ENCODE data around the gene KLF16.
A peak's percentile ranks its signal among the peaks of the same experiment; 100 is the strongest.
"Not testable (repeated sequence)": the region's sequence is repeated elsewhere in the genome, so short reads cannot be mapped to it uniquely, and the experiment has no call there.

Gene KLF16

DNA sequence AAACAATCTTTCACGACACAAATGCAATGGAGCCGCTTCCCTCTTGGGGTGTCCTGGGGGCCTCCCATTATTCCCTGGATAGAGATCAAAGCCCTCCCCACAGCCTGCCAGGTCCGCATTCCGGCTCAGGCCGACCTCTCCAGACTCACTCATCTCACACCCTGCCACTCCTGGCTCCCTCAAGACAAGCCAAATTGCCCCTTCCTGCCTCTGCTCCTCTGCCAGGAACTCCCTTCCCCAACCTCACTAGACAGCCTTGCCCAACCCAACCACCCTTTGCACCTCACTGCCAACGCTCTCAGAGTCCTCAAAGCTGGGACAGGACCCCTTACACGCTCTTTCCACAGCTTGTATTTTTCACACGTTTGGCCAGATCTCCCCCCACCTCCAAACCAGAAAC lies 20.4 kb upstream of the KLF16 start:
- DNase-seq: no peak

DNA sequence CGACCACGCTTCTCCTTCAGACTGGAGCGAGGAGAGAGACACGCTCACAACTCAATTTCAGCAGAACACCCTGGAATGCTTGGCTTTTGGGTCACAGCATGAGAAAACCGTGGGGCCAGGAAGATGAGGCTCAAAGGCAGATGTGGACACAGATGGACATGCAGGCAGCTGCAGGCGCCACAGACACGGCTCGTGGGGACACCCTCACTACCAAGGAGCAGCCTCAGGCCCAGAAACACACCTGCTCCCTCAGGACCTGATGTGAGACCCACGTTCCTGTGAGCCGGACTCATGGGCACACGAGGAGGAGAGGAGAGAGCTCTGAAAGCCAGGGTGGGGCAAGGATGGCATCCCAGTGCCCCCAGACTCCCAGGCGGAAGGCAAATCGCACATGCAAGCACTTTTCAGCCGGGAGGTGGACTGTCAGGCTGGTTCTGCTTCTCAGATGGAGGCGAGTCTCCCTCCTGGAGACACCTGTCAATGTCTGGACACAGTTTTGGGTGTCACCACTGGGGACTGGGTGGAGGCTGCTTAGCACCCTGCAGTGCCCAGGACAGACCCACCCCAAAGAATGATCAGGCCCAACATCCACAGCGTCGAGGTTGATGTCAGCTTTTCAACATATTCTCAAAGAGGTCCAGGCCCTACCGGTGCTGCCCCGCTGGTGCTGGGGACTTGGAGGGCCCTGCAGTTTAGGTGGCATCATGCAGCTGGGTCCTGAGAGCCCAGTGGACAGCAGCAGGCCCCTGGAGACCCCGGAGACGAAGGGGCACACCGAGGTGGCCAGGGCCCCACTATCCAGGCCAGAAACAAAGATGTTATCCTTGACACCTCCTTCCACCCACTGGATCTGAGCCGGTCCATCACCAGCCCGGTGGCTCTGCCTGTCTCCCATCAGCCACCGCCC lies 19.7 kb upstream of the KLF16 start:
- DNase-seq: no peak

DNA sequence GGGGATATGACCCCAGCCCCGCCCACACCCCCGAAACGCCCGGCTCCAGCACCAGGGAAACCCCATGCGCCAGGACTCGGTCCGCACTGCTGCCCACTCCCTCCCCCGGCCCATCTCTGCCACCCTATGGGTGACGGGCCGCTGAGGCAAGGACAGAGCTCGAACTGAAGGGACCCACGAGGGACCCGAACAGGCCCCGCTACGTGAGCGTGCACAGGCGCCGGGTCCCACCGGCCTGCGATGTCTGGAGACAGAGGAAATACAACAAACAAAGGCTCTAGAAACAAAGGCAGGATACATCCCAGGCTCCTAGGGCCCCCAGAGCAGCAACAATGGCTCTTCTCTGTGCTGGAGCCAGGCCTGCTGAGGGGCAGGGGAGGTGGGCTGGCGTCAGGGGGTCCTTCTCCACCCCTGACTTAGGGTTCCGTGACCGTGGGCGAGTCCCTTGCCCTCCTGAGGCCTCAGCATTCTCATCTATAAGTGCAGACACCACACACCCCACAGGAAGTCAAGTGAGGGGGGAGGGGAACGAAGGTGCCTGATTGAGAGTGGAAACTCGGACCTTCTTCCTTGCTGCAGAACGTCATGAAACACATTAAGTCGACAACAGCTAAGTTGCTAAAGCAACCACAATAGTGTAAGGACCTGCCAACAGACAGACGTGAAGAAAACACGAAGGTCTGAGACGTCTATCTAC lies 18.9 kb upstream of the KLF16 start:
- no peak for DNase-seq

DNA sequence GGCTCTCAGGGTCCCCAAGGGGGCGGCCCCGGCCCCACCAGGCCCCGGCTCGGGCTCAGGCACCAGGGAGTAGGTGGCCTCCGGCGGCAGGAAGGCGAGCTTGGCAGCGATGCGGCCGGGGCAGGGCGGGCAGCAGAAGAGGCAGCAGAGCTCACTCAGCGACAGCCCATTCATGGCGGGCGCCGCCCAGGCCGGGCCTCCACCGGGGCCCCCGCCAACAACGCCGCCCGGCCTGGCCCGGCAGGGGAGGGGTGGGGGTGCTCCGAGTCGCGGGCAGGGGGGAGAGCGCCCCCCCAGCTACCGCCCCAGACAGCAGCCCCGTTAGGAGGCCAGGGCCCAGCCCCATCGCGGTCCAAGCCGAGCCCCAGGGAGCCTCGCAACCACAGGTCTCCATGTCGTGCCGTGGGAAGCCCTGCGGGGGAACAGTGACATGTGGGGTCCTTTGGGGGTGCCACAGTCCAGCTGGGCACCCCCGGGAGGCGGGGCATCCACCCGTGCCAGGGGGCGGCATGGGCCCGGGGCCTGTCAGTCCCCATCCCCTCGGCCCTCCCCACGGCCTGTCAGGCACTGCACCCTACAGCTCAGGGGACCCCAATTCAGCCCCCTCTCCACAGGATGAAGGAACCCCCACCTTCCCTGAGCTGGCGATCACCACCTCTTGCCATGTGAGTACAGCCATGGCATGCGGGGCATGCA lies 18.2 kb upstream of the KLF16 start:
- DNase-seq: not testable (repeated sequence)

DNA sequence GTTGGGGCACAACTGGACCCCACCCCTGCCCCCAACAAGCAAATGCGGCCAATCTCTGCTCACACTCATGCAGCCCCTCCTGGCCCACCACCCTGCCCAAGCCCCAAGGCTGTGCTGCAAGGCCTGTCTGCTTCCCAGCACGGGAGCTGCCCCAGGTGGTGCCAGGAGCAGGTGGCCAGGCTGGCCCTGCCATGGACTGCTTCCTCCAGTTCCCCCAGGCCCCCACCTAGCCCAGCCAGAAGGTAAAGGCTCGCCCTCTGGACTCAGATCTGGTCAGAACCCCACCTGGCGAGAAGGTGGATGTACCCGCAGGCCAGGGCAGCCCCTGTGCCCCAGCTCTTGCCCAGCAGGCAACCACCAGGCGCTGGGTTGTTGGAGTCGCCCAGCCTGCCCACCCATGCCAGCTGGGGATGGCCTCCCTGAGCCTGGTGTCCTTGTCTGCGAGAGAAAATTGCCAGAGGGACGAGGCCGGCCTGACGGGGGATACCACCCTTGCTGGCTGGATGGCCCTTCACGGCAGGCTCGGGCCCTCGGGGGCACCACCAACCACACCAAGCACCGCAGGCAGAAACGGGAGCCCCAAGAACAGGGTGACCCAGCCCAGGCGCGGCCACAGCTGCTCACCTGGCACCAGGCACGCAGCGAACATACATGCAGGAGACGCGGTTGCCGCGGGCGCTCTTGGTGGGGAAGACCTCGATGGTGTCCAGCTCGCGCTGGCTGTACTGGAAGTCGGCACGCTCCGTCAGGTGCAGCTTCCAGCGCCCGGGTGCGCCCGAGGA lies 17.4 kb upstream of the KLF16 start:
- DNase-seq: no peak

DNA sequence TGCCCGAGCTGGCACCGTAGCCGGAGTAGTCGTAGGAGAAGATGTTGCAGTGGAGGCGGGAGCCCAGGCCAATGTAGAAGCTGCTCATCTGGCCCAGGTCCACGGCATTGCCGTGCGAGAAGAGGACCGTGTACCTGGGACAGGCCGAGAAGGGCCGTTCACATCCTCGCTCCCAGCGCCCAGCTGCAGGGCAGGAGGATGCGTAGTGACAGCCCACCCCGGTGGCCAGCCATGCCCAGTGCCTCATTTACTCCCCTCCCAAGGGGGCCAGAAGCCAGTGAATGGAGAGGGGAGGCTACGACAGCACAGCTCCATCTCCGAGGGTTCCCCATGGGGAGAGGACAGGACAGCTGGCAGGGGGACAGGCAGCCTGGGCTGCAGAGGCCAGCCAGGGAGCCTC lies 16.6 kb upstream of the KLF16 start:
- DNase-seq: not testable (repeated sequence)

DNA sequence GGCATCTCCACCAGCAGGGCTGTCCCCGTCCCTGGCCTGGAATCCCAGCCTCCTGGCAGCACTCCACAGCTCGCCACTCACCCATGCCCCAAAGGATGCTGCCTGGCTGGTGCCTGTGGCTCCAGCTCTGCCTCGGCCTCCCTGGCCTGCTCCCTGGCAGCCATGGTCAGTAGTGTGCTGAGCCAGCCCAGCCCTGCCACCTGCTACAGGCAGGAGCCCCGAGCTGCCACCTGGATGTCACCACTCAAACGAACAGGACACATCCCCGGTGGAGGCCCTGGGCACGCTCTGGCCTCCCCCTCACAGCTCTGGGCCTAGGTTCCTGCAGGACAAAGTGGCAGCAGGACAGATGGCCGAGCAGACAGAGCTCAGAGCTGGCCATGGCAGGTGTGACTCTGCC lies 15.2 kb upstream of the KLF16 start:
- DNase-seq: not testable (repeated sequence)

DNA sequence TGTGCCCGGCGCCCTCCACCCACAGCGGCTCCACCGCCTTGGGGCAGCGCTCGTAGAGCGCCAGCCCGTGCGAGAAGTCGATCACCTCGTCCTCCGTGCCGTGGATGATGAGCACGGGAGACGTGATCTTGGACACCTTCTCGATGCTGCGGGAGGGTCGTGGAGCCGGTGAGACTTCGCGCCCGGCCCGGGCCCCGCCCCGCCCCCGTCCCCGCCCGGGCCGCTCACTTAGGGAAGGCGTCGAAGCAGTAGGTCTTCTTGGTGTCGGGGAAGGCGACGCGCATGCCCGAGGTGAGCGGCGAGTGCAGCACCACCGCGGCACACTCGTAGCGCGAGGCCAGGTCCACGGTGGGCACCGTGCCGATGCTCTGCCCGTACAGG lies 13.9 kb upstream of the KLF16 start:
- not testable (repeated sequence) for DNase-seq

DNA sequence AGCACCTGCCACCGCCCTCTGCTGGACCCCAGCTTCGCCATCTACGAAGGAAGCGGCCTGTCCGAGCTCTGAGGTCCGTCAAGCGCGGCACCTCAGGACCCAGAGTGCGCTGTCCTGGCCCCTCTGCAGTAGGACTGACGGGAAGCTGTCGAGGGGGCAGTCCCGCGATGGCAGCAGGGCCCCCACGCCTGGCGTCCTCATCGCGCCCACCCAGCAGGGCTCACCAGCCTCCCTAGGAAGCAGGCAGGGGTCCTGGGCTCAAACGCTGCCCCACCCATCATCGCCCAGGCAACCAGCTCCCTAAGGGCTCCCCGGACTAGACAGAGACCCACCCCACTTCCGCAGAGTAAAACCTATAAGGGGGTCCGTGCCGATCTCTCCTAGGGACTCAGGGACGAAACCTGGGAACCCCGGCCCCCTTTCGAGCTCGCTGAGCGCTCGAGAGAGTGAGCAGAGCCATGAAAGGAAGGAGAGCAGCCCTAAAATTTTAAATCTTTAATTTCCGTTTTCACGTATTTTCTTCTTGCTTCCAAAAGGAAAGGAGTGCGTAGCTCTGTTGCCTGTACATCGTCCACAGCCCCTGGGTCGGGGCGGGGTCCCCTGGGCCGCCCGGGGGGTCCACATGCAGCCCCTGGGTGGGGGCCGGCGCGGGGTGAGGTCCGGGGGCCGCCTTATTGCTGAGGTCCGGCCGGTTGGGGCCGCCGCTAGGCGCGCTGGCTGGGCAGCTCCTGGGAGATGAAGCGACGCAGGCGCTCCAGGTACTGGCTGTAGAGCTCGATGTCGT lies 13.3 kb upstream of the KLF16 start:
- DNase-seq: not testable (repeated sequence)

DNA sequence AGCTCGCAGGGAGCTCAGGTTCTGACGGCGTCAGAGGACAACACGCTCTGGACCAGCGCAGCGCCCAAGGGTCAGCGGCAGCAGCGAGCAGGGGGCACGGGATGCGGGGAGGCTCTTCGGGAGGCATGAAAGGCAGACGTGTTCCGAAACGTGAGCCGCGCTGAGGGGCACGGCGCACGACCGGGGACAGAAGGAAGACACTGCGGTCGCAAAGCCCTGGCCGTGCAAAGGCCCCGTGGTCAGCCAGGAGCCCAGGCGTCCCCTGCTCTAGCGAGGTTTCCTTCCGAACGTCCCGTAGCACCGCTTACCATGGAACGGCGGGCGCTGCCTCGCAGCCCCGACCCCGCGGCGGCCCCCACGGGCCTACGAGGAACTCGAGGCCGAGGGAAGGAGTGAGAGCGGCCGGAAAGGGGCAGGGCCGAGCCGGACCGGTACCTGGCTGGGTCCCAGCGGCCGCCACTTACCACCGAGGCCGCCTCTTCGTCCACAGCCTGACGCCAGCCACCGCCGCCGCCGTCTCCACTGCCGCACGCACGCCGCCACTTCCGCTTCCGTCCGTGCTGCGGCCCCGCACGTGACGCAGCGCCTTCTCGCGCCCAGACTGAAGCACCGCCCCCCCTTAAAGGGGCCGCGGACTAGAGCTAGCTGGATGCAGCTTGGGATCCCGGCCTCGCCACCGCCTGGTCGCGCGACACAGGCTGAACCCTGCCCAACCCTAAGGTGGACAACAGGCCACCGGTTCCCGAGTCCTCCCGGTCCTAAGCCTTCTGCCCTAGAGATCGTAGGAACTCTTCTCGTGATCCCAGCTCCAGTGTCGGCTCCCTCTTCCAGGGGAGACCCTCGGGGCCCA lies 12.5 kb upstream of the KLF16 start:
- peak; percentile 59 for DNase-seq

DNA sequence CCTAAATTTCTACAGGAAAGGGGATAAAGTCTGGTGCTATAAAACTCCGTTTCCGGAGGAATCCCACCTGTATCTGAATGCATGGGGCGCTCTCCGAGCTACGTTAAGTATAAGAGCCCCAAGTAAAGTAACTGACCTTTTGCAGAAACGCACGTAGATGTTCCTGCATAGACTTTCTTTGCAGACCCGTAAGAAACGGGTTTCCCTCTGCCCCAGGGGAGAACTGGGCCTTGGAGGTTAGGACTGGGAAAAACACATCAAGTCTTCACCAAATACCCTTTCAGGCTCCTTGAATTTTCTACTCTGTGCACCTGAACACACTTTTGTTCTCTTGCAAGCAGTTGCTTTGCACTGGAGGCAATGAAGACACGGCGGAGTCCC lies 11.9 kb upstream of the KLF16 start:
- not testable (repeated sequence) for DNase-seq

DNA sequence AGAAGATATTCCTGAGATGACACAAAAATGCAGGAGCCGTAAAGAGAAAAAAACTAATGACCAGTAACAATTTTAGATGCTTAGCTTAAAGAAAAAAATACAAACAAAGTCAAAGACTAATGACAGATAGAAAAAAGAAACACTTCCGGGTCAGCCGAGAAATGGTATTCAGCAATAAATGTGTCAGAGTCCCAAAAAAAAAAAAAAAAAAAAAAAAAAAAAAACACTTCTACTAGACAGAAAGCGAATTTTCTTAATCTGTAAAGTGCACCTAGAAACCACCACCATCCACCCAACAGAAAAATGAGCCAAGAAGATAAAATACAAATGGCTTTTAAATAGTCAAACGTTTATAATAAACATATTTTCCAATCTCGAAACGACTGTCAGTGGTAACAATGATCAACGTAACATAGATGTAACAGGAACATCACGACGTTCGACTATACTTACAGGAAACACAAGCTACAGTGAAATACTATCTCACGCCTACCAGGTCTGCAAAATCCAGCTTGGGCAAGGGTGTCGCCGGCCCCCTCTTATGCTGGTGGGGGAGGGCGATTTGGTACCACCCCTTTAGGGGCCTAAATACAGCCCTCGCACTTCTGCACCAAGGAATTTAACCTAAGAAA lies 11.3 kb upstream of the KLF16 start:
- DNase-seq: no peak

DNA sequence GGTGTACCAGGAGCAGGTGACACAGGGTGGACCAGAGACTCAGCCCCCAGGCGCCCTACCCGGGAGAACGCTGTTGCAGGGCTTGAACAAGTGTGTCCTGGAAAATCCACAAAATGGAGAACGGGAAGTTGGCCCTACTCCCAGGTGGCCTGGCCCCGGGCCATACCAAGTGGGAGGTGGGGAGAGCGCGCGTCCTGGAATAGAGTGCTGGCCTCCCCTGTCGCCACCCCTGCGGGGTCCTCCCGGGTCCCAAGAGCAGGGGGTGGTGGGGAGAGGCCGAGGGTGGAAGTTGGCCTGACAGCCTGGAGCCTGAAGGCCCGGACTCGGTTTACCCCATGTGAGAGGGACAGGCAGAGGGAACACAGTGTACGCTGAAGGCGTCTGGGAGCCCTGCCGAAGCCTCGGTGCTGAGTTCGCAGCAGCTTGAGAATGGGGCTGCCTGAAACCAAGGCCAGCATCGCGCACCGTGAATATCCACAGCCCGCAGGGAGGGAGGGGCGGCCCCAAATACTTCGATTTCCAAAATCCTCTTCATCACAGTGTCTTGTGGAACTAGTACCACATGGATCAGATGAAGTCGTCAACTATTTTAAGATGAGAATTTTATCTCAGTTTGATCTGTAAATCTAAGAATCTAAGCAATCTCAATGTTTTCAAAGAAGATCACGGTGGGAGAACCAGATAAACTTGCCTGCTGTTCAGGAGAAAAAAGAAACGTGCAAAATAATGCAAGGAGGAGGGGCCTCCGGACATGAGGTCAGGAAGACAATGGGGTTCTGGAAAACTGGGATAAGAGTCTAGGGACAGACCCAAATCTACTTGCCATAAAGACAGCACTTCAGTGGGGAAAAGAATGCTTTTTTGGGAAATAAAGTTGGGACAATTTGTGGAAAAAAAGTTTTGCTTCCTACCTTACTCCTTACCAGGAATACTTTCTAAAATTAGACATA lies 10.4 kb upstream of the KLF16 start:
- DNase-seq: no peak

DNA sequence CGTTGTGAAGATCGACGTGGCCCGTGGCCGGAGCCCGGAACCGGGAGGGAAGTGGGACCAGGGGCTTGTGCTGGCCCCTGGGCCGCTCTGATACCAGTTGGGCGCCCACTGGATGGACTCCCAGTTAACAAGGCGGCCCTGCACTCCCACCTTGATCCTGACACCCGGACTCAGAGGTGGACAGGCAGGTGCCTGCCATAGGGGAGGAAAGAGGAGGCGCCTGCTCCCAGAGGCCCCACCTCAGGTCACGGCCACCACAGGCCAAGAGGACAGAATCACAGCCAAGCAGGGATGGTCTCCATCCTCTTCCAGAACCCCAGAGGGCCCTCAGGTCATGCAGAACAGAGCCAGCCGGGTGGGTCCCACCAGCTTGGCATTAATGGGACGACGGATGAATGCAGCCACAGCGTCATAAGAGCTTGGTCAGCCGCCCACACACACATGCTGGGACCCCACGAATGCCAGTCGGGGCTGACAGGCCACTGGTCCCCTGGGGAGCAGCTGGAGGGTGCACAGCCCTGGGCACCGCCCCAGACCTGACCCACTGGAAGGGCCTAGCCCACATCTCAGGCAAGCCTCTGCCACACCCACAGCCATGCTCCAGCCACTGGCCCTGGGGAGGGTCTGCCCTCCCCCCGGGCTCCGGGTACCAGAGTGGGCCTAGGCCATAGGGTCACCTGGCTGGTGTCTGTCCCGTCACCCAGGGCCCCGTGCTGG lies 9.6 kb upstream of the KLF16 start:
- DNase-seq: no peak

DNA sequence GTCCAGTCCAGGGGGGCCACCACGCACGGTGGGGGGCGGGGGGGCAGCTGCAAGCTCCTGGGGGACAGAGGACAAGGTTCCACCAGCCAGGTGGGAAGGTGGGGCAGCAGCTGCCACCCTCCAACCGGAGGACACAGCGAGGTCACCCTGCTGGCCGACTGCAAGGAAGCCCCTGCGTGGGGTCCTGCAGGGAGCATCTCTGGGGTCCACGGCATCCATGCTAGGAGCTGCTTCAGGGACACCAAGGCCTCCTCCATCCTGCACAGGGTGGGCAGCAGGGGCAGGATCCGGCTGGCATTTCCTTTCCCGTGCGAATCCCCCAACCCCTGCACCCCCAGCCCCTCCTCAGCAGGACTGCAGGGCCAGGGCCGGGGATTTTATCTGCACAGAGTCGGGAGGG lies 8.3 kb upstream of the KLF16 start:
- DNase-seq: no peak

DNA sequence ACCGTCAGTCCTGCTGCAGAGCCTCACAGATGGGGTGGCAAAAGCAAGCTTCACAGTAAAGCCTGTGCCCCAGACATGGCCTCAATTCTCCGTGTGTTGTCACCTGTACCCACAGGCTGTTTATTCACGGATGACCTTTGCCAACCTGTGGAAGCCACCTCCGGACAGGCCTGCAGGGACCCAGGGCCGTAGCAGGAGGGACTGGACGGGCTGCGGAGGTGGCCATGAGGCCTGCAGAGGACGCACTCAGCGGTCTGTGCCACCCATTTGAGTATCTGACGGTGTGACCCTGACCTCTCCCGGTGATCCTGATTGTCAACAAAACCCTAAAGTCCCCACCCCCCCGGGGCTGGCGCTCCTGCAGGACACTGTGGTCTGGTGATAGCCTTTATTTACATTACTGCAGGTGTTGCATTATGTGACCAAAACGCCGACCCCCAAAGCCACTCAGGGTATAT lies 7.8 kb upstream of the KLF16 start:
- no peak for DNase-seq

DNA sequence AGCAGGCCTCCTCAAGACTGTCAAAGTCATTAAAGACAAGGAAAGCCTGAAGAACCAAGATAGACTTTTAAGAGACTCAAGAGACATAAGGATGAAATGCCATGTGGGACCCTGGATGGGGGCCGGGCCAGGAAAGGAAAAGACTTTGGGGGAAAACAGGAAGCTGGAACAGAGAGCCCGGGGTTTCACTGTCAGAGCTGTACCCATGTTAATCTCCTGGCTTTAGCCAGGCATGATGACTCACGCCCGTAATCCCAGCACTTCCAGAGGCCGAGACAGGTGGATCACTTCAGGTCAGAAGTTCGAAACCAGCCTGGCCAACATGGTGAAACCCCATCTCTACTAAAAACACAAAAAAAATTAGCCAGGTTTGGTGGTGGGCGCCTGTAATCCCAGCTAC lies 5.6 kb upstream of the KLF16 start:
- DNase-seq: no peak

DNA sequence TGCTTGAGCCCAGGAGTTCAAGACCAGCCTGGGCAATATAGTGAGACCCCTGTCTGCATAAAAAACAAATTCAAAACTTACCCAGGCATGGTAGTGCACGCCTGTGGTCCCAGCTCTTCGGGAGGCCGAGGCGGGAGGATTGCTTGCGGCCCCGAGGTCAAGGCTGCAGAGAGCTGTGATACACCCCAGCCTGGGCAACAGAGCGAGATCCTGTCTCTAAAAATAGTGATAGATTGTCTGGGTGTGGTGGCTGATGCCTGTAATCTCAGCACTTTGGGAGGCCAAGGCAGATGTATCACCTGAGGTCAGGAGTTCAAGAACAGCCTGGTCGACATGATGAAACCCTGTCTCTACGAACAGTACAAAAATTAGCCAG lies 4.0 kb upstream of the KLF16 start:
- no peak for DNase-seq
